K562 (cell line): Measurements from ENCODE around the gene SLC25A31. TPM values are rescaled to one million over a fixed set of nuclear protein-coding genes. Genes with fewer than 3 reads are reported as not detected.
A peak's percentile ranks its signal among the peaks of the same experiment; 100 is the strongest.

Experiments
- CBX3 ChIP-seq, 2 experiments: IDR thresholded peaks; 1 replicate in 1 of 2; 2 replicates in 1 of 2; pipeline ENCODE4 v1.6.1; 2012; ENCODE audit warnings: inconsistent platforms in 2 of 2, low read length in 2 of 2, borderline replicate concordance in 1 of 2, control low read depth in 1 of 2
- ETV1 ChIP-seq: fragments of 450-650 bp; conservative IDR thresholded peaks from 2 replicates; pipeline ENCODE4 v1.6.1; 2016; ENCODE audit warnings: missing genetic modification characterization, control low read depth, low read depth, missing compliant biosample characterization
- KHSRP ChIP-seq: fragments of 450-650 bp; IDR thresholded peaks from 2 replicates; pipeline ENCODE4 v1.6.1; 2017
- L3MBTL2 ChIP-seq: fragments of 450-650 bp; IDR thresholded peaks from 2 replicates; pipeline ENCODE4 v1.6.1; 2016; ENCODE audit warnings: mild to moderate bottlenecking, moderate library complexity
- LCOR ChIP-seq: sonication (generic); formaldehyde crosslinking; IDR thresholded peaks from 2 replicates; pipeline ENCODE4 v1.8.0; 2022; ENCODE audit warnings: mild to moderate bottlenecking, missing genetic modification reagents
- NBN ChIP-seq: fragments of 450-650 bp; IDR thresholded peaks from 2 replicates; pipeline ENCODE4 v1.6.1; 2016; ENCODE audit warnings: low read depth, mild to moderate bottlenecking
- POLR2B ChIP-seq: fragments of 450-650 bp; IDR thresholded peaks from 2 replicates; pipeline ENCODE4 v1.6.1; 2018; ENCODE audit warnings: low read depth; ENCODE audit not compliant: partially characterized antibody
- RBM17 ChIP-seq: fragments of 200-400 bp; formaldehyde crosslinking; IDR thresholded peaks from 2 replicates; pipeline ENCODE4 v1.6.1; 2017; ENCODE audit warnings: low read depth, mild to moderate bottlenecking, low read length, borderline replicate concordance
- SMARCA5 ChIP-seq: fragments of 450-650 bp; IDR thresholded peaks from 2 replicates; pipeline ENCODE4 v1.6.1; 2016
- TARDBP ChIP-seq: fragments of 450-650 bp; IDR thresholded peaks from 2 replicates; pipeline ENCODE4 v1.6.1; 2016
- TBP ChIP-seq: optimal IDR thresholded peaks from 2 replicates; pipeline ENCODE3; 2011; ENCODE audit warnings: low read depth, low read length, improper control_type of control experiment
- TCF15 ChIP-seq: fragments of 250-450 bp; sonication (Bioruptor Pico); IDR thresholded peaks from 2 replicates; pipeline ENCODE4 v1.8.0; 2022; ENCODE audit warnings: moderate library complexity, mild to moderate bottlenecking, inconsistent platforms
- TCF3 ChIP-seq: sonication (generic); formaldehyde crosslinking; IDR thresholded peaks from 2 replicates; pipeline ENCODE4 v1.4.0; 2020; ENCODE audit warnings: mild to moderate bottlenecking, missing genetic modification reagents
- TSC22D4 ChIP-seq: fragments of 450-650 bp; IDR thresholded peaks from 2 replicates; pipeline ENCODE4 v1.6.1; 2016; ENCODE audit warnings: missing genetic modification characterization, missing biosample characterization, control low read depth
- YY1 ChIP-seq, 3 experiments: IDR thresholded peaks; 2 replicates each; pipeline ENCODE4 v1.6.1; 2011; ENCODE audit warnings: low read length in 2 of 3, mild to moderate bottlenecking in 2 of 3, moderate library complexity in 2 of 3, borderline replicate concordance in 1 of 3, control low read depth in 1 of 3, low read depth in 1 of 3; ENCODE audit not compliant: insufficient read depth in 3 of 3, insufficient replicate concordance in 2 of 3, control insufficient read depth in 1 of 3, insufficient read length in 1 of 3; ENCODE audit errors: extremely low read depth in 1 of 3
- ZC3H11A ChIP-seq: IDR thresholded peaks from 2 replicates; pipeline ENCODE4 v1.6.1; 2012; ENCODE audit warnings: low read depth, low read length, improper control_type of control experiment
- polyA plus RNA-seq, 8 experiments: library from polyadenylated mRNA; depleted of rRNA in 4 of 8; stranded (reverse) in 5 of 8; unstranded in 3 of 8; fragments of >200 nt; fragmentation: Nextera tagmentation in 2 of 8; fragmentation: Illumina TruSeq in 1 of 8; extraction: Ambion mirVana in 2 of 8; extraction: Trizol in 1 of 8; gene quantifications; 2 replicates each; pipeline versions ENCODE4 v1.2.1 to v1.2.3, GENCODE V29; 2011 to 2014; ENCODE audit warnings: inconsistent platforms in 1 of 8, missing spikeins in 1 of 8
- total RNA-seq, 7 experiments: library from RNA; depleted of rRNA in 6 of 7; stranded (reverse); fragments of >200 nt in 6 of 7; fragmentation: Illumina TruSeq in 2 of 7; extraction: Trizol in 2 of 7; gene quantifications; 2 replicates each; pipeline versions ENCODE4 v1.2.1 to v1.2.3, GENCODE V29; 2011 to 2021; ENCODE audit warnings: low replicate concordance in 1 of 7
- TF ChIP-seq, protein P1 (sequence below): fragments of 250-450 bp; sonication (Bioruptor Pico); IDR thresholded peaks from 2 replicates; pipeline ENCODE4 v1.8.0; 2022; ENCODE audit warnings: moderate library complexity, mild to moderate bottlenecking, inconsistent platforms
- TF ChIP-seq, protein P2 (sequence below): fragments of 250-450 bp; sonication (Bioruptor Pico); IDR thresholded peaks from 2 replicates; pipeline ENCODE4 v1.8.0; 2021; ENCODE audit warnings: moderate library complexity, mild to moderate bottlenecking, inconsistent platforms
- TF ChIP-seq, protein P3 (sequence below), 2 experiments: fragments of 450-650 bp; IDR thresholded peaks; 2 replicates each; pipeline ENCODE4 v1.6.1; 2018; ENCODE audit warnings: mild to moderate bottlenecking in 2 of 2, low read depth in 1 of 2; ENCODE audit not compliant: partially characterized antibody in 2 of 2

SLC25A31 gene
- total and polyA plus RNA-seq, 9 of the 15 experiments (the other 6 are each of a cell fraction or from before 2014, with no cell fraction given), result 0.07 TPM; not detected in 8

- TF ChIP-seq, protein P1, sequence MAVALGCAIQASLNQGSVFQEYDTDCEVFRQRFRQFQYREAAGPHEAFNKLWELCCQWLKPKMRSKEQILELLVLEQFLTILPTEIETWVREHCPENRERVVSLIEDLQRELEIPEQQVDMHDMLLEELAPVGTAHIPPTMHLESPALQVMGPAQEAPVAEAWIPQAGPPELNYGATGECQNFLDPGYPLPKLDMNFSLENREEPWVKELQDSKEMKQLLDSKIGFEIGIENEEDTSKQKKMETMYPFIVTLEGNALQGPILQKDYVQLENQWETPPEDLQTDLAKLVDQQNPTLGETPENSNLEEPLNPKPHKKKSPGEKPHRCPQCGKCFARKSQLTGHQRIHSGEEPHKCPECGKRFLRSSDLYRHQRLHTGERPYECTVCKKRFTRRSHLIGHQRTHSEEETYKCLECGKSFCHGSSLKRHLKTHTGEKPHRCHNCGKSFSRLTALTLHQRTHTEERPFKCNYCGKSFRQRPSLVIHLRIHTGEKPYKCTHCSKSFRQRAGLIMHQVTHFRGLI (CRISPR knock-in tag), result no peak
- TF ChIP-seq, protein P2, sequence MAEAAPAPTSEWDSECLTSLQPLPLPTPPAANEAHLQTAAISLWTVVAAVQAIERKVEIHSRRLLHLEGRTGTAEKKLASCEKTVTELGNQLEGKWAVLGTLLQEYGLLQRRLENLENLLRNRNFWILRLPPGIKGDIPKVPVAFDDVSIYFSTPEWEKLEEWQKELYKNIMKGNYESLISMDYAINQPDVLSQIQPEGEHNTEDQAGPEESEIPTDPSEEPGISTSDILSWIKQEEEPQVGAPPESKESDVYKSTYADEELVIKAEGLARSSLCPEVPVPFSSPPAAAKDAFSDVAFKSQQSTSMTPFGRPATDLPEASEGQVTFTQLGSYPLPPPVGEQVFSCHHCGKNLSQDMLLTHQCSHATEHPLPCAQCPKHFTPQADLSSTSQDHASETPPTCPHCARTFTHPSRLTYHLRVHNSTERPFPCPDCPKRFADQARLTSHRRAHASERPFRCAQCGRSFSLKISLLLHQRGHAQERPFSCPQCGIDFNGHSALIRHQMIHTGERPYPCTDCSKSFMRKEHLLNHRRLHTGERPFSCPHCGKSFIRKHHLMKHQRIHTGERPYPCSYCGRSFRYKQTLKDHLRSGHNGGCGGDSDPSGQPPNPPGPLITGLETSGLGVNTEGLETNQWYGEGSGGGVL (CRISPR knock-in tag), result no peak
- TF ChIP-seq L3MBTL2 (no peak; the same call in none of the 2 replicates), KHSRP (no peak), TARDBP (no peak), TSC22D4 (tag) (no peak), ETV1 (no peak), RBM17 (no peak), LCOR (CRISPR knock-in tag) (peak; percentile 55; the same call in 1 of the 2 replicates), CBX3 (IDR thresholded peaks at IDR 0.05; ENCODE audit: borderline replicate concordance in 1 of 2, low read length in 2 of 2) (peak in 1 of 2 experiments; percentile 14; a peak in 1 of 3 replicates), TCF3 (CRISPR knock-in tag) (no peak; the same call in 1 of the 2 replicates), SMARCA5 (peak; percentile 57; the same call in 1 of the 2 replicates), NBN (peak; percentile 43; the same call in 1 of the 2 replicates), ZC3H11A (no peak), POLR2B (peak; percentile 78), TCF15 (CRISPR knock-in tag) (no peak), YY1 (IDR thresholded peaks at IDR 0.05; ENCODE audit: borderline replicate concordance in 1 of 3, control insufficient read depth in 1 of 3, extremely low read depth in 1 of 3, insufficient read depth in 3 of 3, insufficient read length in 1 of 3, insufficient replicate concordance in 2 of 3, low read depth in 1 of 3, low read length in 2 of 3) (peak in 1 of 3 experiments; percentile 2), TBP (peak; percentile 85)
- TF ChIP-seq, protein P3, sequence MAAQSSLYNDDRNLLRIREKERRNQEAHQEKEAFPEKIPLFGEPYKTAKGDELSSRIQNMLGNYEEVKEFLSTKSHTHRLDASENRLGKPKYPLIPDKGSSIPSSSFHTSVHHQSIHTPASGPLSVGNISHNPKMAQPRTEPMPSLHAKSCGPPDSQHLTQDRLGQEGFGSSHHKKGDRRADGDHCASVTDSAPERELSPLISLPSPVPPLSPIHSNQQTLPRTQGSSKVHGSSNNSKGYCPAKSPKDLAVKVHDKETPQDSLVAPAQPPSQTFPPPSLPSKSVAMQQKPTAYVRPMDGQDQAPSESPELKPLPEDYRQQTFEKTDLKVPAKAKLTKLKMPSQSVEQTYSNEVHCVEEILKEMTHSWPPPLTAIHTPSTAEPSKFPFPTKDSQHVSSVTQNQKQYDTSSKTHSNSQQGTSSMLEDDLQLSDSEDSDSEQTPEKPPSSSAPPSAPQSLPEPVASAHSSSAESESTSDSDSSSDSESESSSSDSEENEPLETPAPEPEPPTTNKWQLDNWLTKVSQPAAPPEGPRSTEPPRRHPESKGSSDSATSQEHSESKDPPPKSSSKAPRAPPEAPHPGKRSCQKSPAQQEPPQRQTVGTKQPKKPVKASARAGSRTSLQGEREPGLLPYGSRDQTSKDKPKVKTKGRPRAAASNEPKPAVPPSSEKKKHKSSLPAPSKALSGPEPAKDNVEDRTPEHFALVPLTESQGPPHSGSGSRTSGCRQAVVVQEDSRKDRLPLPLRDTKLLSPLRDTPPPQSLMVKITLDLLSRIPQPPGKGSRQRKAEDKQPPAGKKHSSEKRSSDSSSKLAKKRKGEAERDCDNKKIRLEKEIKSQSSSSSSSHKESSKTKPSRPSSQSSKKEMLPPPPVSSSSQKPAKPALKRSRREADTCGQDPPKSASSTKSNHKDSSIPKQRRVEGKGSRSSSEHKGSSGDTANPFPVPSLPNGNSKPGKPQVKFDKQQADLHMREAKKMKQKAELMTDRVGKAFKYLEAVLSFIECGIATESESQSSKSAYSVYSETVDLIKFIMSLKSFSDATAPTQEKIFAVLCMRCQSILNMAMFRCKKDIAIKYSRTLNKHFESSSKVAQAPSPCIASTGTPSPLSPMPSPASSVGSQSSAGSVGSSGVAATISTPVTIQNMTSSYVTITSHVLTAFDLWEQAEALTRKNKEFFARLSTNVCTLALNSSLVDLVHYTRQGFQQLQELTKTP (IDR thresholded peaks at IDR 0.05; ENCODE audit: low read depth in 1 of 2, partially characterized antibody in 2 of 2), result peak in 1 of 2 experiments; percentile 25
Measured at GRCh38 chr4:127782275-127783025, 52.2 kb downstream of the SLC25A31 start, which contains the start of gene HSPA4L (continued).
